Breast epithelium (tissue), 4 donors: ENCODE data around the gene RHD. TPM values are rescaled to one million over a fixed set of nuclear protein-coding genes. Genes with fewer than 3 reads are reported as not detected.
"Not testable (repeated sequence)": the region's sequence is repeated elsewhere in the genome, so short reads cannot be mapped to it uniquely, and the experiment has no call there.

ENCODE experiments used
- DNase-seq, 2 donors: peaks; one replicate each; pipeline ENCODE4 v3.0.0-alpha.2; 2019; ENCODE audit warnings: low spot score in 2 of 2
- H3K27ac ChIP-seq, 2 donors: fragments of 200-600 bp; sonication (generic) in 1 of 2; one replicate each; pipeline ENCODE4 v1.5.1; 2016 to 2019; ENCODE audit warnings: mild to moderate bottlenecking in 1 of 2
- H3K27me3 ChIP-seq, 2 donors: fragments of 200-600 bp; sonication (generic) in 1 of 2; one replicate each; pipeline versions ENCODE4 v1.5.1 to v1.6.0; 2017 to 2019; ENCODE audit warnings: control low read depth in 1 of 2, mild to moderate bottlenecking in 1 of 2
- H3K36me3 ChIP-seq: fragments of 200-600 bp; one replicate; pipeline ENCODE4 v1.5.1; 2019
- H3K4me1 ChIP-seq, 2 donors: fragments of 200-600 bp; sonication (generic); one replicate each; pipeline ENCODE4 v1.5.1; 2016 to 2019; ENCODE audit warnings: control low read depth in 1 of 2
- H3K4me3 ChIP-seq, 3 donors: fragments of 200-600 bp; sonication (generic); 1 replicate in 2 of 3; 2 replicates in 1 of 3; pipeline ENCODE4 v1.5.1; 2016 to 2019; ENCODE audit warnings: mild to moderate bottlenecking in 3 of 3, moderate library complexity in 2 of 3
- H3K9me3 ChIP-seq, 2 donors: fragments of 200-600 bp; sonication (generic) in 1 of 2; one replicate each; pipeline ENCODE4 v1.5.1; 2016 to 2019; ENCODE audit warnings: control low read depth in 1 of 2
- intact Hi-C: fragments of 100-400 bp; cut with DNase I; formaldehyde crosslinking; loops from one replicate; pipeline ENCODE4 v1.15.1; 2023; ENCODE audit warnings: low total_unique reads
- total RNA-seq, 3 donors: library from RNA; depleted of rRNA; stranded (reverse); fragments of >200 nt; gene quantifications; one replicate each; pipeline ENCODE4 v1.1.0, GENCODE V29; 2016

Gene RHD
- total RNA-seq, 3 donors from 2014 or later, result not detected

DNA sequence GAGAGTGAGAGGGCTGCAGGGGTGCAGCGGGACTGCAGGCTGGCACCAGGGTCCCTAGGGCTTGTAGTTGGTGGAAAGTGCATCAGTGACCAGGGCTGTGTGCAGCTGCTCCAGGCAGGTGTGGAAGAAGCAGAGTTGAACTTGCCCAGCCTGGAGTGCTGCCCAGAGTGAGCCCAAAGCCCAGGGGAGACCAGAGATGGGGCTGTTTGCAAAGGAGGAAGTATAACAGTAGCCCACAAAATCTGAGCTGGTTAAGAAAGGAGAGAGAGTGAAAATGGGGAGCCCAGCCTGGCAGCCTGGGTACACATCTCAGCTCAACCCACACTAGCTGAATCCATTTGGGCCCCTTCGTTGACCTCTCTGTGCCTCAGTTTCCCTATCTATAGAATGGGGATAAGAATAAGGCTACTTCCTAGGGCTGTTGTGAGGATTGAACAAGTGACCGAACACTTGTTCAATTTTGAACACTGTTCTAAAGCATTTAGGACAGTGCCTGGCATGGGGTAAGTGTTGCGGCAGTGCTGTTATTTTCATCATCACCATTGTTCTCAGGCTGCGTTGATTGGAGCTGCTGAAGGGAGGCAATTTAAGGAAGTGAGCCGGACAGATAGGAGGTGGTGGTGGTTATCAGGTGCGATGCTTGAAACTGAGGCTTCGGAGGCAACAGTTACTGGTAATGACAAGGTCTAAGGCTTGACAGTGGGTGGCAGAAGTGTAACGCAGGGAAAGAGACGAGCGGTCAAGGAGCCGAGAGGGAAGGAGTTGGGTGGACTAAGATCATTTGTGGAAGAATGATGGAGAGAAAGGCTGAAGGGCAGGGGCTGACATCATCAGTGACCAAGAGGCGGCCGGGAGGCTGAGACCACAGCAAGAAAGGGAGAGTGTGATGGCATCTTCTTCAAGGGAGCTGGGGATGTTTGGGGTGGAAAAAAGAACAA lies 22.8 kb downstream of the RHD start:
- DNase-seq, result not testable (repeated sequence)

DNA sequence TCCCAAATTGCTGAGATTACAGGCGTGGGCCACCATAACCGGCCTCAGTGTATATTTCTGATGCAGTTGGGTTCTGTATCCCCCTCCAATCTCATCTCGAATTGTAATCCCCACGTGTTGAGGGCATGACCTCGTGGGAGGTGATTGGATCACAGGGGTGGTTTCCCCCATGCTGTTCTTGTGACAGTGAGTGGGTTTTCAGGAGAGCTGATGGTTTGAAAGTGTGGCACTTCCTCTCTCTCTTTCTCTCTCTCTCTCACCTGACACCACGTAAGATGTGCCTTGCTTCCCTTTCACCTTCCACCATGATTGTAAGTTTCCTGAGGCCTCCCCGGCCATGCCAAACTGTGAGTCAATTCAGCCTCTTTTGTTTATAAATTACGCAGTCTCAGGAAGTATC lies 24.2 kb downstream of the RHD start:
- H3K36me3 ChIP-seq, intact Hi-C loops: not testable (repeated sequence)

More for the DNA sequence above, 22.8 kb downstream of the RHD start:
- H3K27ac ChIP-seq, H3K27me3 ChIP-seq, H3K9me3 ChIP-seq, intact Hi-C loops, H3K4me1 ChIP-seq, H3K36me3 ChIP-seq, H3K4me3 ChIP-seq: not testable (repeated sequence)

GRCh38 chr1:25300729-25301128 lies 28.4 kb downstream of the RHD start:
- H3K36me3 ChIP-seq, H3K27ac ChIP-seq, H3K4me1 ChIP-seq, H3K9me3 ChIP-seq, intact Hi-C loops, DNase-seq, H3K4me3 ChIP-seq, H3K27me3 ChIP-seq: not testable (repeated sequence)

More for the DNA sequence above, 24.2 kb downstream of the RHD start:
- H3K27ac ChIP-seq, H3K27me3 ChIP-seq, H3K9me3 ChIP-seq, H3K4me1 ChIP-seq, DNase-seq, H3K4me3 ChIP-seq: not testable (repeated sequence)

DNA sequence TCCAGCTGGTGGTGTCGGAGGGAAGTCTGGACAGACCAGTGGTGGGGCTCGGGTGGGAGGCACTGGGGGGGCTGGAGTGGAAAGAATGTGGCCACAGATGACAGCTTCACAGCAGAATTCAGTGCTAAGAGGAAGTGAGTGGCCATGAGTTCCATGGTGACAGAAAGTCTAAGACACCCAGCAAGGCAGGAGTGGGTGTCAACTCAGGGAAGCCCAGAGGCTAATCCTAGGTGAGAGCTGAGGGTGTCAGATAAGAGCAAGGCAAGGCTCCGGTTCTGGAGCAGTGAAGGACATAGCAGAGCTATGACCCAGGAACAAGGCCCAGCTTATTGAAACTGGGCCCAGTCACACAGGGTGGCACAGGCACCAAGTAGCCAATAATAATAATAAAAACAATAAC lies 30.0 kb downstream of the RHD start:
- H3K27ac ChIP-seq, H3K9me3 ChIP-seq, H3K27me3 ChIP-seq, intact Hi-C loops, H3K4me3 ChIP-seq, H3K4me1 ChIP-seq, H3K36me3 ChIP-seq, DNase-seq: not testable (repeated sequence)

DNA sequence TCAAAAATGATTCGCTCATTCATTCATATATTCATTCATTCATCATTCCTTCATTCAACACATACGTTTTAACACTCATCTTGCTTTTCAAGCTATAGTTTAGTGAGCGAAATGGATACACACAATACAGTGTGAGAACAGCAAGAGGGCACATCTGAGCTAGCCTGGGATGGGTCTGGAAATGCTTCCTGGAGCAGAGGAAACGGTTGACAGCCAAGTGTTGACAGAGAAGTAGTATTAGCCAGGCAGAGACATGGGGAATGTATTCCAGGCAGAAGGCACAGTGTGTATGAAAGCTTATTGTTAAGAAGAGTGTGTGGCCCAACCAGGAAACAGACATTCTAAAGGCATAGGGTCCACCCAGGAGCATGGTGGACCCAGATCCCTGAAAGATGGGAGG lies 32.6 kb downstream of the RHD start:
- DNase-seq, H3K4me1 ChIP-seq, H3K27ac ChIP-seq, H3K27me3 ChIP-seq, intact Hi-C loops, H3K36me3 ChIP-seq, H3K9me3 ChIP-seq, H3K4me3 ChIP-seq: not testable (repeated sequence)

GRCh38 chr1:25308168-25308567 lies 35.9 kb downstream of the RHD start:
- H3K4me1 ChIP-seq, intact Hi-C loops, H3K9me3 ChIP-seq, H3K4me3 ChIP-seq, H3K36me3 ChIP-seq, H3K27me3 ChIP-seq, DNase-seq, H3K27ac ChIP-seq: not testable (repeated sequence)

DNA sequence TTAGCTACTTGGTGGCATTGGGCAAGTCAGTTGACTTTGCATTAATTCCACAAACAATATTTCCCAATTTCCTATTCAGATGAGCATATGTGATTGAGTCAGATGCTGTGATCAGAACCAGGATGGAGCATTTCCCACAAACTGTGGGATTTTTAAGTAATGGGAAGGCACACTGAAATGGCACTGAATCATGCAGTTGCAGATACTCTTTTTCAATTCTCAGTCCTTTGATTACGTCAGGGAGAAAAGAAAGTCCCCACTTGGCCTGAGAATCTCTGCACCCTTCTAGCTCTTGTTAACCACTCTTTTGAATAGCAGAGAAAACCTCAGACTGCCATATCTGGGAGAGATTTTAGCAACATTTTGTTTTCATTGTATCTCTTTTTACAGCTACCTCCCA lies 36.8 kb downstream of the RHD start:
- H3K27ac ChIP-seq, result peak overlapping the region in 1 of 2 donors; percentile 25
- H3K36me3 ChIP-seq, H3K9me3 ChIP-seq, H3K27me3 ChIP-seq, DNase-seq, intact Hi-C loops, H3K4me3 ChIP-seq, H3K4me1 ChIP-seq: not testable (repeated sequence)

- H3K4me1 ChIP-seq, intact Hi-C loops, H3K27me3 ChIP-seq, H3K9me3 ChIP-seq, DNase-seq, H3K36me3 ChIP-seq, H3K4me3 ChIP-seq: not testable (repeated sequence)
- H3K27ac ChIP-seq, result peak overlapping the region in 1 of 2 donors; percentile 55
These were observed 37.2 kb downstream of the RHD start for GRCh38 chr1:25309486-25309885.

- not testable (repeated sequence) for H3K4me1 ChIP-seq
These were observed 40.6 kb downstream of the RHD start for GRCh38 chr1:25312806-25313470.

GRCh38 chr1:25320314-25320938 lies 48.1 kb downstream of the RHD start:
- H3K27me3 ChIP-seq, DNase-seq, intact Hi-C loops, H3K9me3 ChIP-seq, H3K4me1 ChIP-seq, H3K27ac ChIP-seq, H3K4me3 ChIP-seq, H3K36me3 ChIP-seq: not testable (repeated sequence)

More at GRCh38 chr1:25312806-25313470, 40.6 kb downstream of the RHD start:
- intact Hi-C loops, H3K27ac ChIP-seq, H3K9me3 ChIP-seq, H3K4me3 ChIP-seq, H3K36me3 ChIP-seq, H3K27me3 ChIP-seq, DNase-seq: not testable (repeated sequence)

DNA sequence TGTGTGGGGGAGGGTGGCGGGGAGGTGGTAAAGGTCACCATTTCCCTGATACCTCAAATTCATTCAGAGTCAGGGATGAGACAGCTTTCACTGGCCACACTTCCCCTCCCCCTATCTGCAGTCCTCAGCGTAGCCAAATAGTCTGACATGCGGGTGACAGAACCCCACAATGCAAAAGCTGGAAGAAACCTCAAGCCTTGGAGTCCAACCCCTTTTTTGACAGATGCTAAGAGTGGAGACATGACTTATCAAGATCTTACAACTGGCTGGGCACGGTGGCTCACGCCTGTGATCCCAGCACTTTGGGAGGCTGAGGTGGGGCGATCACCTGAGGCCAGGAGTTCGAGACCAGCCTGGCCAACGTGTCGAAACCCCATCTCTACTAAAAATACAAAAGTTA lies 49.8 kb downstream of the RHD start:
- H3K27ac ChIP-seq, DNase-seq, H3K4me1 ChIP-seq, H3K9me3 ChIP-seq, H3K27me3 ChIP-seq, H3K36me3 ChIP-seq, intact Hi-C loops, H3K4me3 ChIP-seq: not testable (repeated sequence)

- H3K36me3 ChIP-seq, H3K27ac ChIP-seq, DNase-seq, H3K9me3 ChIP-seq, H3K4me3 ChIP-seq, H3K27me3 ChIP-seq, H3K4me1 ChIP-seq, intact Hi-C loops: not testable (repeated sequence)
These were observed 52.1 kb downstream of the RHD start for GRCh38 chr1:25324407-25324806.
